ENCODE data around the gene RBM23.
"Not testable (repeated sequence)": the region's sequence is repeated elsewhere in the genome, so short reads cannot be mapped to it uniquely, and the experiment has no call there.

RBM23 gene

DNA sequence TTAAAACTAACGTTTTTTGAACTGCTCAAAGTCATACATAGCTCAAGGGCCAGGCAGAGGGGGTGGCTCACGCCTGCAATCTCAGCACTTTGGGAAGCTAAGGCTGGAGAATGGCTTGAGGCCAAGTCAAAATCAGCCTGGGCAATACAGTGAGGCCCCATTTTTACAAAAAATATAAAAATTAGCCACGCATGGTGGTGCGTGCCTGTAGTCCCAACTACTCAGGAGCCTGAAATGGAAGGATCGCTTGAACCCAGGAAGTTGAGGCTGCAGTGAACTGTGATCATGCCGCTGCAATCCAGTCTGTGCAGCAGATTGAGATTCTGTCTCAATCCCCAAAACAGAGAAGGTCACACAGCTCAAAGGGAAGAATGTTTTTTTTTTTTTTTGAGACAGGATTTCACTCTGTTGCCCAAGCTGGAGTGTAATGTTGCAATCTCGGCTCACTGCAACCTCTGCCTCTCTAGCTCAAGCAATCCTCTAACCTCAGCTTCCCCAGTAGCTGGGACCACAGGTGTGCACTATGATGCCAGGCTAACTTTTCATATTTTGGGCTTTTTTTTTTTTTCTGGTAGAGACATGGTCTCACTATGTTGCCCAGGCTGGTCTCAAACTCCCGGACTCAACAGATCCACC, 2.9 kb downstream of the RBM23 start:
- no peak for DNase-seq

GRCh38 chr14:22914836-22915235, 4.1 kb downstream of the RBM23 start:
- not testable (repeated sequence) for DNase-seq

- no peak for DNase-seq
Measured at GRCh38 chr14:22910916-22911315, 8.0 kb downstream of the RBM23 start.

DNA sequence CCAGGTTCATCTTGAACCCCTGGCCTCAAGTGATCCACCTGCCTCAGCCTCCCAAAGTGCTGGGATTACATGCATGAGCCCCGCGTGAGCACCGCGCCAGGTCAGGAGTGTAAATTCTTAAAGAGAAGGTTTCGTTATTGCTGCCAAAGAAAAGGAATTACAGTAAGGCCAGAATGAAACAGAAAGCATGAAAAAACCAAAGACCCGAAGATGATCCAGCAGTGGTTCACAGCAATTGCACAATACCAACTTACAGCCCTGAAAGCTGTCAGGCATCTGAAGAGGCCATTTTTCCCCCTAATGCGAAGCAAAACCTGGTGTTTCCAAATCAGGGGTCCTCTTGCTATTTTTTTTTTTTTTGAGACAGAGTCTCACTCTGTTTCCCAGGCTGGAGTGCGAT, 10.3 kb downstream of the RBM23 start:
- no peak for DNase-seq

DNA sequence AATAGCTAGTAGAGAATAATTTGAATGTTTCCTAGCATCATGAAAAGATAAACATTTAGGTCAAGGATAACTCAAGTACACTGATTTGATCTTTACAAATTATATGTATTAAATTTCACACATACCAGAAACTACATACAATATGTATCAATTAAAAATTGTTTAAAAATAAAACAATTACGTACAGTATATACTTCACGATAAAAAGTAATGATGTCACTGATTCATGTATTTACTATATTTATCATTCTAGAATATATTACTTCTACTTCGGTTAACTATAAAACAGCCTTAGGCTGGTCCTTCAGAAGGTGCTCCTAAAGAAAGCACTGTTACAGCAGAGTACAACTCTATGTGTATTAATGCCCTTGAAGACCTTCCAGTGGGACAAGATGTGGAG, 11.5 kb downstream of the RBM23 start:
- DNase-seq, result no peak

- DNase-seq, result no peak
Measured at GRCh38 chr14:22906073-22906472, 12.9 kb downstream of the RBM23 start.

DNA sequence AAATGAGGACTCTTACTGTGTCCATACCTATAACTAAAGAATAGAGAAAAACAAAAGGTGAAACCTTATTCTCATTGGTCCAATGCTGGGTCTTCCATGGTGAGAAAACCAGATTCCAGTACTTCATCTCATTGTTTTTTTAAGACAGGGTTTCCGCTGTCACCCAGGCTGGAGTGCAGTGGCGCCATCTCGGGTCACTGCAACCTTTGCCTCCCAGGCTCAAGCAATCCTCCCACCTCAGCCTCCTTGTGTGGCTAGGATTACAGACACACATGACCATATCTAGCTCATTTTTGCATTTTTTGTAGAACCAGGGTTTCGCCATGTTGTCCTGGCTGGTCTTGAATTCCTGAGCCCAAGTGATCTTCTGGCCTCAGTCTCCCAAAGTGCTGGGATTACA, 13.3 kb downstream of the RBM23 start:
- no peak for DNase-seq

- no peak for DNase-seq
Measured at GRCh38 chr14:22903742-22904087, 15.2 kb downstream of the RBM23 start.

- no peak for DNase-seq
Measured at GRCh38 chr14:22901799-22902198, 17.1 kb downstream of the RBM23 start.

DNA sequence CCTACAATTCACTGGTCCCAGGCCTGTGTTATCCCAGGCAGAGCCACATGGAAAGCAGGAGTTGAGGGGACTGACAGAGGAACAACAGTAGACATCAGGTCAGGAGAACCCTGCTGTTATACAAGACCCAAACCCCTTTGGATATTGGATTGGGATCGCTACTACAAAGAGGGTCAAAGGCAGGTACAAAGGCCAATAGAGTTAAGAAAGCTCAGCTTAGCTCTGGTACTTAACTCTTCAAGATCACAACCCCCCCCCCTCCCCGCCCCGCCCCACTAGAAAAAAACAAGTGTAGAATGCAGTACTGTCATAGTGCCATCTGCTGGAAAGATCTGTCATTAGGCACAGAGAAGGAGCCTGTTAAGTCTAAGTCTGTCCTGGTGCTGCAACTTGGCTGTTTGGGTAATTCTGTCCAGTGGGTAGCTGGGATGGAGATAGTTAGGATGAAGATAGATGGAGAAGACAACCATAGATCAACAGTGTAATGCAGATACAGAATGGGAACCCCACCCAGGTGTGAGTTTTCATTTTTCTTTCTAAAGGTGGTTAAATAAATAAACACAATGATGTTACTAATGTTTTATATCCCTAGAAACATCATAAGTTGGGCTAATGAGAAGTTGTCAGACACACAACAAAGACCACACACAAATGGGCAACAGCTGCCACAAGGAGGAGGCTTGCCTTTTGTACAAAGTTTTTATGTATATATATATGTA, 18.7 kb downstream of the RBM23 start:
- DNase-seq, result peak; percentile 53

DNA sequence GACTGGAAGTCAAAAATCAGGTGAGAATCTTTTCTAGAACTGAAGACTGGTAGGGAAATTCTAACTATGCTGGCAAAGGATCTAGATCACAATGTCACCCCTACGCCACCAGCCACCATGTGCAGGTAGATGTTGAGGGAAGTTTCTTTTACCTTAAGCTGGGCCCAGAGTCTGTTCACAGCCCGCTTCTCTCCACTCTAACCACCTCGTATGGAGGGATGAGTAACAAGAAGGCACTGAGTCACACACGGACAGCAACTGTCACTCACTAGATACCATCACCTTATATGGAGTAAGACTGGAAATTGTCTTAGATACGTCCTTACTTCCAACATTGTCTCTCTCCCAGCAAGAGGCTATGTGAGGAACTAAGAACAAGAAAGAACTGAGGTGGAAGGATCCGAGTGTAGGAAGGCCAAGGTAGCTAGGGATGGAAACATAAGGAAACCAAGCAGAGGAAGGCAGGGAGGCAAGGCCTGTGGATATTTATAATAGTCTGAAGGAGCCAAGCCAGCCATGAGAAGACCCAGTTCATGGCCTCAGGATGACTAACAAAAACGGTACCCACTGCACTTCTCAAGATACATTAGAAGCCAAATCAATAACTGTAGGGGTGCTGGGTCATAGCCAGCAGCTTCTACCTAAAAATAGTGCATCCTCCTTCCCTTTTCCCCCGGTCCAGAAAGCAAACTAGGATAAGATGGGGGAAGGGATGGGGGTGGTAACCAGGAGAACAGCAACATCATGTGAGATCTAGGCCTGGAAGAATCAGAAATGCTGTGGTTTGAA, 20.5 kb downstream of the RBM23 start:
- no peak for DNase-seq

DNA sequence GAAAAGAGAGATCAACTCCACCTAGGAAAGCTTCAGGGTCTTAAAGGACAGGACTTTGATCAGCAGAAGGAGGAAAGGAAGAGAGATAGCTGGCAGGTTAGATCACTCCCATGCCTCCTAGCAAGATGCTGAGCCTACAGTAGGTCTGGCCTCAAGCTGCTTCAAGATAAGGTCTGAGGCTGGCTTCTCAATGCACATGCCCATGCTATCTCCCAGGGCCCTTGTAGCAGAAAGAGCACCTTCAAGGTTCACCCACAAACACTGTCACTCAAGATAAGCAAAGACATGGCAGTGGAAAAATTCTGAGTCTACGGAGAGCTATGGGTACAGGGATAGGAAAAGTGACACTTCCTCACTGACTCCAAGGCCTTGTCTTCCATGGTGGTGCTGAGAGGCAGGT, 21.6 kb downstream of the RBM23 start:
- no peak for DNase-seq

- DNase-seq, result no peak
Measured at GRCh38 chr14:22896760-22897159, 22.2 kb downstream of the RBM23 start.

GRCh38 chr14:22896356-22896755, 22.6 kb downstream of the RBM23 start:
- DNase-seq, result no peak

GRCh38 chr14:22895402-22895801, 23.5 kb downstream of the RBM23 start:
- no peak for DNase-seq

GRCh38 chr14:22893706-22894105, 25.2 kb downstream of the RBM23 start:
- no peak for DNase-seq

- no peak for DNase-seq
Measured at GRCh38 chr14:22892488-22892887, 26.5 kb downstream of the RBM23 start.

DNA sequence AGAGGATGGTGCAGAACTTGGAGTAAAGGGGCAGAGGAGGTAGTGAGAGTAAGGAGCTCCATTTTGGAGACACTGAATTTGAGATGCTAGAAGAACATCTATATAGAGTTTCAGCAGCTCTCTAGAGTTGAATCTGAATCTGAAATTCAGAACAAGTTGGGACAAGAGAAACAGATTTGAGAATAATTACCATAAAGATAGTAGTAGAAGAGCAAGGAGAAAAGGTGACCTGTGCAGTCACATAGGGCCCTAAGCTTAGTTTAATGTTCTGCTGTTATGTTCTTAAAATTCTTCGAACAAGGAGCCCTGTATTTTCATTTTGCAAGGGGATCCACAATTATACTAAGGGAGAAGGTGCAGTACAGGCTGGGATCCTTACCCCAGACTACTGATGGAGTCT, 28.5 kb downstream of the RBM23 start:
- no peak for DNase-seq

GRCh38 chr14:22888662-22889061, 30.3 kb downstream of the RBM23 start:
- no peak for DNase-seq

GRCh38 chr14:22887990-22888378, 31.0 kb downstream of the RBM23 start:
- no peak for DNase-seq

- DNase-seq, result peak; percentile 21
Measured at GRCh38 chr14:22887260-22887989, 31.5 kb downstream of the RBM23 start.

GRCh38 chr14:22886500-22887259, 32.3 kb downstream of the RBM23 start:
- peak; percentile 56 for DNase-seq

- DNase-seq, result no peak
Measured at GRCh38 chr14:22885975-22886374, 33.0 kb downstream of the RBM23 start.

Data from effector CD4-positive, alpha-beta T cell (primary cell).